Activated CD4-positive, alpha-beta T cell treated with anti-CD3 and anti-CD28 coated beads, Interleukin-2, Interleukin-4, amounts not matched to agents 100 ng/mL and 50 ng/mL, durations not matched to agents 16 hours and 8 hours (primary cell): ENCODE measurements around the gene PRSS50.
A peak's percentile ranks its signal among the peaks of the same experiment; 100 is the strongest.
"Not testable (repeated sequence)": the region's sequence is repeated elsewhere in the genome, so short reads cannot be mapped to it uniquely, and the experiment has no call there.

Source experiments
- DNase-seq: peaks from one replicate; pipeline ENCODE4 v3.0.0-alpha.2; 2020; ENCODE audit warnings: low spot score

PRSS50 gene

DNA sequence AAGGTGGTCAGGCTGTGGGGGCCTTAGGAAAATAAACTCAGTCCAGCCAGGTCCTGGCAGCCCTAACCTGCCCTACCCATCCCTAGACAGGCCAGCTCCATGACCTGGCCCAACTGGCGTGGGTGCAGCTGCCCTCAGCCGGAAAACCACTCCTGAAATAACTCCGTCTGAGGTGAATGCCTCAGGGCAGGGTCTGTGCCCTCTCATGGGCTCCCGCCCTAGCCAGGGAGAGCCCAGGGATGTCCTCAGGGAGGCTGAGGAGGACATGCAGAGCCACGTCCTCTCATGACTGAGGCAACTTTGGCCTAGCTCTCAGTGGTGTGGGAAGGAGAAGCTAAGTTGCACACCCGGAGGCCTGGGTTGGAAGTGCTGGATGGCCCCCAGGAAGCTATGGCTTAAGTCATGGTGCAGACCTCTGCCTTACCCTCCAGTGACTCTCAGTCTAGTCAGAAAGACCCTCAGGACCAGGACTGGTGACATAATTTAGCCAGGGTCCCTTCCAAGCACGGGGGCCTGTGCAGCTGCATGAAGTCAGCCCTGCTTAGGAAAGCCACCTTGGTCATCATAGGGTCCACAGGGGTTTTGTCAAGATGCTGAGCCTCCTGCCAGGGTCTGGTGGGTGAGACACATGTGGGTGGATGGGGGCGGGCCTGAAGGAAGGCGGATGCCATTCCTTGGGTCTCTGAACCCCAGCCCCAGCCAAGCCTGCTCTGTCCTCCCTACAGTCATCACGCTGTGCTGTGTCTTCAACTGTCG, 9.1 kb downstream of the PRSS50 start:
- DNase-seq, result no peak

DNA sequence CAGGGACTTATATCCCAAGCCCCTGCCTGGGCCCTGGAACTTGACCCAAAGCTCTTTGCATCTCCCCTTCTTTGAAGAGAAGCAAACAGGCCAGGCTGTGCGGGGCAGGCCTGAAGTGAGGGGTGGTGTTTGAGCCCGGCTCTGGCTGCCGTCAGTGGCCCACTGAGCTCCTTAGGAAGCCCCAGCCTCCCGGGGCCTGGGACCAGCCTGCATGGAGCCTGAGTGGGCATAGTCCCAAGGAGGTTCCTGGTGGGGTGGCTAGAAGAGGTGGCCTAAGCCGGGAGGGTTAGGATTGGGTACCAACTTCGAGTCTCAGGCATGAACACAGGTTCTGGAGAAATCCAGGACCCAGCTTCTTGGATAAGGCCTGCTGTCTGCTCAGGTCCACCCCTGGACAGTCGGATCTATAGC, 10.1 kb downstream of the PRSS50 start:
- DNase-seq, result no peak

DNA sequence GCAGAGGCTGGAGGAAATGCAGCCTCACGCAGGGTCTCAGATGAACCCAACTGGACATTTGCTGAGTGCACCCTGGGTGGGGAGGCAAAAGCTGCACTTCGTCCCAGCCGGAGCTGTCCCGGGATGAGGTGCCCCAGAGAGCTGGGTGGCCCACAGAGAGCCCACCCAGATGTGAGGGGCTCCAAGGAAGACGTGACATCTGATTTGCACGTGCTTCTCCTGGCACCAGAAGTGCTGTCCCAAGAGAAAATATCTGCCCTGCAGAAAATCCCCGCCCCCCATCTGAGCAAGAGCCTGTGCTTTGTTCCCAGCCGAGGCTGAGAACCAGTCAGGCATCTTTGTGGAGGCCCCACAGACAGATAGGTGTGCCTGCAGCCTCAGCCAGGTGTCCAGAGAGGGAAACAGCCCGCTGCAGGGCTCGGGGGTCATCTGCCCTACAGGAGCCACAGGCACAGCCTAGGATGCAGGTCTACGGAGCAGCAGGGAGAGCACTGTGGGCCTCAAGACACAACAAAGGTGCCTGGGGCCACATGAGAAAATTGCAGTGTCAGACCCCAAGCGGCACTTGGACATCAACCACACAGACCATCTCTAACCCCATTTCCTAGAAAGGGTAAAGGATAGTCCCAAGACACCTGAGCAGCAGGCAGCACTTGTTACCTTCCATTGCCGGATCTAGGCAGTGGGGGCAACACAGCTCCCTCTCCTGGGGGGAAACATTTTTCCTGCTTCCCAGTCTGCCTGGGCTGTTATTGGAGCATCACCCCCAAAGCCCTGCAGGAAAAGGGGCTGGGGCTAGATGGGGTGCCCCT, 10.7 kb downstream of the PRSS50 start:
- DNase-seq, result no peak

DNA sequence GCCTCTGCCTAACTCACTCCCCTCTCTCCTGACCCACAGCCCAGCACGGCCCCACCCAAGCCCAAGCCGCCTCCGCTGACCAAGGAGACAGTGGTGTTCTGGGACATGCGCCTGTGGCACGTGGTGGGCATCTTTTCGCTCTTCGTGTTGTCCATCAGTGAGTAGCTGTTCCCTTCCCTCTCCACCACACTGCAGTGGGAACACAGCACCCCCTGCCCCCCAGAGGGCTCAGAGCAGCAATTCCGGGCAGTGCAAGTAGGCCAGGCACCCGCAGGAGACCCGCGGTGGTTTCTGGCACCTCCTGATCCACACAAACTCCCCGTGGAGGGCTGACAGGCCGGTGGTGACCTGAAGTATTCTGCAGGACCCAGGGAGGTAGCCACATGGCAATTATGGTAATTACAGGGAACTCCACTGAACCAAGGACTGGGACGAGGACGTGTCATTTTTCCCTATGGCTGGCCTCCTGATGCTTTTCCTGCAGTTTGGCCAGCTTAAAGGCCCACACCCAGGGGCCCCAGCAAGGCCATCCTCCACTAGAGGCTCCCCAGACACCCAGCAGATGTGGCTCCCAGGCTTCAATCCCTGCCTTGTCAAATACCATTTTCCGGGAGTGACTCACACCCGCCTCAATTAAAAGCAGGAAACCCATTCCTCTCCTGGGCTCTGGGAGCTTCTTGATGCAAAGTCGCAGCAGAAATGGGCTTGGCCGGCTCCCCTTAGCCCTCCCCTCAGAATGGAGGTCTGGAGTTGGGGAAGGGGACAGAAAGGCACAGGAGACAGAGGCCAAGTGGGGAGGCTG, 11.7 kb downstream of the PRSS50 start:
- DNase-seq, result no peak

DNA sequence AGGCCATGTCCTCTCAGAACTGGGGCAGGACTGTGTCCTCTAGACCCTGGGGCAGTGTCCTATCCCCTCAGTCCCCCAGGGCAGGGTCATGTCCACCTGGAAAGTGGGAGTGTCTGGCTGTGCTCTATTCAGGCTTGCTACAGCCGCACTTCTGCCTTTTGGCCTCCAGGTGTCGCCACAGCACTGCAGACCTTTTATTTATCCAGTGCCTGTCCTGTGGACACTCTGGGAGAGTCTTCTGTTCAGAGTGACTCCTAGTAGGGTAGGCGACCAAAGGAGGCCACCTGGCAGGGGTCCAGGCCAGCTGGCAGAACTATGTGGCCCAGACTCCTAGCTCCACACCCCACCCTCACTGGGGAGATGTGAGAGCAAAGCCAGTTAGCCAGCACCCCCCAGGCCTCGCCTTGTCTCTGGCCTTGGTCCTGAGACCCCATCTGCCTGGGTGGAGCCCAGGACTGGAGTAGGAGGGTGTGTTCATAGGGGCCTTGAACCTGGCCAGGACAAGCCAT, 12.6 kb downstream of the PRSS50 start:
- peak; percentile 71 for DNase-seq

DNA sequence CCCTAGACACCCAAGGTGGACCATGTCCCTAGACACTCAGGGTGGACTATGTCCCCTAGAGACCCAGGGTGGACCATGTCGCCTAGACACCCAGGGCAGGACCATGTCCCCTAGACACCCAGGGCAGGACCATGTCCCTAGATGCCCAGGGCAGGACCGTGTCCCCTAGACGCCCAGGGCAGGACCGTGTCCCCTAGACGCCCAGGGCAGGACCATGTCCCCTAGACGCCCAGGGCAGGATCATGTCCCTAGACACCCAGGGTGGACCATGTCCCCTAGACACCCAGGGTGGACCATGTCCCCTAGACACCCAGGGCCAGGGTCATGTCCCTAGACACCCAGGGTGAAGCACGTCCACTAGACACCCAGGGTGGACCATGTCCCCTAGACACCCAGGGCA, 13.3 kb downstream of the PRSS50 start:
- DNase-seq, result not testable (repeated sequence)

DNA sequence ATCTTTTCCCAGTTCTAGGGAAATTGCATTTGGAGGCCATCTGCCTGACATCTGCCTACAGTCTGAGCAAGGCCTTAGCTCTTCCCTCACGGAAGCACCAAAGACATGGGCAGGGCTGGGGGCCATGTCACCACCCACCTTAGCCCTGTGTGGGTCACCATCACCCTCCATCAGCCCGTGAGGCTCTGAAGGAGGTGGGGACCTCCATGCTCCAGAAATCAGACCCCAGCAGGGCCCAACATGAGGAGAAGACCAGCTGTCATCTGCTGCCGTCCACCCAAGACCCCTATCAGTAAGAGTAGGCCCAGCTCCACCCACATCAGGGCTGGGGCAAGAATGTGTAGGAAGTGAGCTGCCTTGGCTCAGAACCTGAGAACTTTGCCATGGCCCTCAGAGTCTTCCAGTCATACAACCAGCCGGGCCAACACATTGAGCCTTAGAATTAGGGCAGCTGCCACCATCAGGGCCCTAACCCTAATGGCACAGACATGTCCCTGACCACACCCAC, 14.6 kb downstream of the PRSS50 start:
- DNase-seq, result no peak

DNA sequence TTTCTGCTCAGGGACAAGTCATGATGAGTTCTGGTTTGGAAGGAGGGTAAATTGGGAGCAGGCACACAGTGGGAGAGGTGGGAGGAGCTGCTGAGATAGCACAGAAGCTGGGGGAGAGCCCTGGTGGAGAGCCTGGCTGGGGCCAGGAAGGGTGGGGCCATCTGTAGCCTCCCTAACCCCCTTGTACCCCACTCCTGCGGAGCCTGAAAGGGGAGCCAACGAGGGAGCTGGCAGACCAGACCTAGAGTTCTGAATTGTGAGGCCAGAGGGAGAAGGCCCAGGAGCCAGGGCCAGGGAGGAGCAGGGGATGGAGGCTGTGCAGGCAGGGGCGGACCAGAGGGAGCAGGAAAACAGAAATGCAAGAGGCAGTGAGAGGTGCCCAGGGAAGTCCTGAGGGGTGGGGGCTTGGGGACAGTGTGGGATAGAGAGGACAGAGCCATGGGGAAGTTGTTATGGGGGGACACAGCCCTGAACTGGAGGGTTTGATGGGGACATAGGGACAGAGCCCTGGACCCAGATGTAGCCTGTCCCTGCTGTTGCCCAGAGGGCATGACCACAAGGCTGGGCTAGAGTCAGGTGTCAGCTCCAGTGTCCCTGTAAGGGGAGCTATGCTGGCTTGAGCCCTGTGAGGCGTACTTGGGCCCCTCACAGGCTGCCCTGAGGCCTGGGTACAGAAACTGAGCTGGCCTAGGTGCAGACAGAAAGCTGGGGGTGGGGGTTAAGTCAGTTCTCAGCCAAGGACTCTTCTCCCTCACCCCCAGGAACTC, 15.2 kb downstream of the PRSS50 start:
- no peak for DNase-seq

DNA sequence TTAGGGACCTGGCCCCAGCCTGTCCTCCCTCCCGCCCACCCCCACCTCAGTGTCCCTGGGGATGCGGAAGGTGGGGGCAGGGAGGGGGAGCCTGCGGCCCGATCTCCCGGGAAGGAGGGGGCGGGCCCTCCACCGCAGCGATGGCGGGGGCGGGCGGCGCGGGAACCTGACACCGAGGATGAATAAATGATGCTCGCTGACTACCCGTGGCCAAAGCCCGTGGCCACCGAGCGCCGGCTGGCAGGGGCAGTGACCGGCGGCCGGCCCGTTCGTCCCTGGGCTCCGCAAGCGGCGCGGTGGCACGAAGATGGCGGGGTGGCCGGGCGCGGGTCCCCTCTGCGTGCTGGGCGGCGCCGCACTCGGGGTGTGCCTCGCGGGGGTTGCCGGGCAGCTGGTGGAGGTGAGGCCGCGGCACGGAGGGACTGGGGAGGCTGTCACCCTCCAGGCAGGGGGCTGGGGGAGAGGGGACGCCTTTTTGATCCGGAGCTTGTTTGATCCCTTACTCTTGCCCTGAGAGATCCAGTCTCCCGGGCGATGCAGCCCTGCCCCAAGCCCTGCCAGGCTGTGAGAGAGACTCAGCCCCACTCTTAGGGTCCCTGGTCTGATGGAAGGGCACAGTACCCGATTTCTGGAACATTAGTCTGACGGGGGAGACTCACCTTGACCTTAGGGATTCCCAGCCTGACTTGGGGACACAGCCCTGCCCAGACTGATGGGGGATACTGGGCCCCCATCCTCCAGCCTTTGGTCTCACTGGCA, 16.3 kb downstream of the PRSS50 start, which contains the start of gene TMIE:
Gene TMIE (plus strand): TSS at position 212 of the 759 bp plus-strand sequence. CDS start 96 bp downstream, at position 308.
- no peak for DNase-seq

DNA sequence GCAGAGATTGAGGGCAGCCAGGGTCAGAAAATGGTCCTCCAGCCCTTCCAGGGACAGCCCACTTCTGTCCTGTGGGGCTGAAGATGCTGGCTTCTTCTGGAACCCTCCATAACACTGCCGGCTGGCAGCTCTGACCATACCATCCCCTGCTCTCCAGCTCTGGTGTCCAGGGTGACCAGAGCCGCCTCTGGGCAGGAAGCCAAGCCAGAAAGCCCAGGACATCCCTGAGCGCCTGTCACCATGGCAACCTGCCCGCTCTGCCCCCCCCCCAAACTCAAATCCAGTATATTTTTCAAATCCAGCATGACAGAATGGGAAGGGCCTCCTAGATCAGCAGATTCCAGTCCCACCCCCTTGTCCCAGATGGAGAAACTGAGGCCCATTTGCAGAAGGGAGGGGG, 16.9 kb downstream of the PRSS50 start:
- DNase-seq, result no peak

DNA sequence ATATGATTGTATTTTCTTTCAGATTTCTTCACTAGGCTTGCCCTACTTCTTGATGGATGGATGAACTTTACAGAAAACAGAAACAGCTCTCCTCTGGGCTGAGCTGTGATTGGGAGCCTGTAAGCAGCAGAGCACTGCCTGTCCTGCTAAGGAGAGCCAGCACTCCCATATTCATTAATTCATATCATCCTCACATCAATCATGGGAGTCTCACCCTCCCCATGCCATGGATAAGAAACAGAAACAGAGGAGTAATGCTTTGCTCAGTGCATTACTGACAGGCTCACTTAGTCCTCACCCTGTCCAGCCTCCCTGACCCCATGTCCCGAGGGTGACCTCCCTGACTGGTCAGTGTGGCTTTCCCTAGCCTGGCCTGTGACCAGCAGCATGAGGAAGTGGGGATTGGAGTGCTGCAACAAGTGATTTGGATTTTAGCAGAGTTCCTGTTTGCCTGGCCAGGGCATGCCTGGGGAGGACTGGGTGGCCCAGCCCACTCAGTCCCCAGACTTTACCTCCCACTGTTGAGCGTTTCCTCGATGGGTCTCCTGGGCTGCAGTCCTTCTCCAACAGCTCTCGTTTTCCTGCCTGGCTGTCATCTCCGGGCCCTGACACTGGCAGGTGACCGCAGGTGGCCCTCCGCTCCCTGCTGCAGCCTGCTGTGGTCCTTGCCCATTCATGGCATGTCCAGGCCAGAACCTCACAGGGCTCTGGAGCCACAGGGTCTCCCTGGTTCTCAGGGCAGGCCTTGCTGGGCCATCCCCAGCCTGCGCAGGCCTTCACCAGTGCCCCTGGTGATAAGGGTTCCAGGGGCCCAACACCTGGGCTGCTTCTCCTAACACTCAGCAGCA, 17.8 kb downstream of the PRSS50 start:
- DNase-seq, result no peak

DNA sequence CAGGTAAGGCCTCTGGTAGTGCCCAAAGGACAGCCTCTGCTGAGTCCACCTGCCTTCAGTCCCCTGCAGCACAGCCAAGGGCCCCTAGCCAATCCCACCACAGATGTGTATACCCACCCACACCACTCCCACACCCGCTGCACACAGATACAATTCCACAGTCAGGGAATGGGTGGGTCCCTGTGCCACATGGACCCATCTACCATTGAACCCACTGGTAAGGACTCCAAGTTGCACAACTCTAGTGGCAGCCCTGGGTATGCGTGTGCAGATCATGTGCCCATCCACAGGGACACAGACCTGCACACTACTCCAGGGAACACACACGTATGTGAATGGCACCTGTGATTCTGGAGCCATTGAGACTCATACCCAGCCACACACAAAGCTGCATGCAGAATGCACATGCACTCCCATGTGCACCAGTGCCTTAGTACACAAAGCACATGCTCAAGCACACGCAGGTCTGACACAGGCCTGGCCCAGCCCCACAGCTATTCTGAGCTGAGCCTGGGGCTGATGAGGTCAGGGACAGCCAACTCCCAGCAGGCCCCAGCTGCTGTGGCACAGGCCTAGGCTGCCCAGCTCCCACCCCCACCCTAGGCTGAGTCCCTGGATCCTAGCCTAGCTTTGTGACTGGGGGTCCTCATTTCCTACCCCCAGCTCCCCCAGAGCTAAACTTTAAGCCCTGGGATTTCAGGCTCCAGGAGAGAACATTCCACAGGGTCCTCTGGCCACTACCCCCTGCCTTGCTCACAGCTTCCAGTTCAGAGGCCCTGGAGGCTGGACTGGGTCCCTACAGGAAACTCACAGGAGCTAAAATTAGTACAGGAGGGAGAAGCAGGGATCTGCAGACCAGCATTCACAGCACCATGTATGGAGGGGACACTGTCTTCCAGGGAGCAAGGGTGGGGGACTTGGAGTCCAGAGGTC, 21.4 kb downstream of the PRSS50 start:
- no peak for DNase-seq

DNA sequence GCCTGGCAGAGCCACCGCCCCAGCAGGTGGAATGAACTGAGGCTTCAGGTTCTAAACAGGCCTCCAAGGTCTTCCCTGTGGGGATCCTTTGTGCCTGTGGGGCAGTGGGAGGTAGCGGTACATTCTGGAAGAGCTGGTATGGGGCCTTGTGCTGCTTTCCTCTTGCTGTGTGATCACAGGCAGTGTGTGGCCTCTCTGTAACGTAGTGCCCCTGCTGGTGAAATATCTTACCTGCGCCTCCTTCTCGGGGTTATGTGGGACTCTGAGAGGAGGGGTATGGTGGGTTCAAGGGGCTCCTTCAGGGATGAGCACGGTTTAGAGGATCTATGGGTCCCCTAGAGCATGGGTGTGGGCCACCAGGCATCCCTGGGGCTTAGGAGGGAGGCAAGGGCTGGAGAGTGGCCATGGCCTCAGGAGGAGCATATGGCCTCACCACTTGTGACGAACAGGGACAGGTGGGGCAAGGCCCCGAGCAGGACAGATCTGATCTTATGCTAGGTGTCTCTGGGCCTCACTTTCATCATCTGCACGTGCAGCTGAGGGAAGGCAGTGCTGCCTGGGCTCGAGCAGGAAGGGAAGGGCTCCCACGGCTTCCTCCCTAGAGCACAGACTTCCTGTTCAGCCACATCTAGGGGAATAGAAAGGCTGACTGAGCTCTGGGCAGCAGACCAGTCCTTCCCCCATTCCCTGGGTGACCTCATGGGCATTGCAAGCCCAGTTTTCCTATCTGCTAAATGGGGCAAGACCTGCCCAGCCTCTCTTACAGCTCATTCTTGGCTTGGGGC, 22.3 kb downstream of the PRSS50 start:
- DNase-seq, result peak; percentile 42

DNA sequence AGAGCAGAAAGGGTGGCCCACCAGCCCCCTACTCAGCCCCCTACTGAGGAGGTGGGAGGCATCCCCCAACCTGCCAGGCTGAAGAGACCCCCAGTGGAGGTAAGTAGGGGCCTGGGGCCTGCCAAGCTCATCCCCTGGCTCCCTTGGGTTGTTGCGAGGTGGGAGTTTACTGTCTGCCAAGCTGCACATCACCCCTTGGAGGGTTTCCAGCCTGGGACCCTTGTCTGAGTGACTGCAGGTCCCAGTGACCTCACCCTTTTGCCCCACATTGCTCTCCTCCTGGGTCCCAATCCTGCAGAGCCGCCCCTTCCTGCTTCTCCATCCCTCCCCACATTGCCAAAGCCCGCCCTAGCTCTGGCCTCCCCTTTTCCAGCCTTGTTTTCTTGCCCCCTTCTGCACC, 23.1 kb downstream of the PRSS50 start:
- no peak for DNase-seq

DNA sequence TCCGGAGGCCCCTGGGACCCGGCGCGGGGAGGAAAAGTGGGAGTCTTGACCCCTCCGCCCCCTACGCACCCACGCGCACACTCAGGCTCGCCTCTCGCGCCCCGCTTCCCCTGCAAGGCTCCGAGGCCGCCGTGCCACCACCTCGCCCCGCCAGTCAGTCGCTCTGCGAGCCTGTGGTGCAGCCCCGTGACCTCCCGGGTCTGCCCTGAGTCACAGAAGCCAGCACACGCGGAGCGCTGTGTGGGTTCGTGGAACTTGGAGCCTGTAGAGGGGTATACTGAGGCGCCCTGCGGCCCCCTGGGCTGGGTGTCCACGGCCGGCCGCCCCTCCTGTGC, 23.8 kb downstream of the PRSS50 start:
- no peak for DNase-seq

DNA sequence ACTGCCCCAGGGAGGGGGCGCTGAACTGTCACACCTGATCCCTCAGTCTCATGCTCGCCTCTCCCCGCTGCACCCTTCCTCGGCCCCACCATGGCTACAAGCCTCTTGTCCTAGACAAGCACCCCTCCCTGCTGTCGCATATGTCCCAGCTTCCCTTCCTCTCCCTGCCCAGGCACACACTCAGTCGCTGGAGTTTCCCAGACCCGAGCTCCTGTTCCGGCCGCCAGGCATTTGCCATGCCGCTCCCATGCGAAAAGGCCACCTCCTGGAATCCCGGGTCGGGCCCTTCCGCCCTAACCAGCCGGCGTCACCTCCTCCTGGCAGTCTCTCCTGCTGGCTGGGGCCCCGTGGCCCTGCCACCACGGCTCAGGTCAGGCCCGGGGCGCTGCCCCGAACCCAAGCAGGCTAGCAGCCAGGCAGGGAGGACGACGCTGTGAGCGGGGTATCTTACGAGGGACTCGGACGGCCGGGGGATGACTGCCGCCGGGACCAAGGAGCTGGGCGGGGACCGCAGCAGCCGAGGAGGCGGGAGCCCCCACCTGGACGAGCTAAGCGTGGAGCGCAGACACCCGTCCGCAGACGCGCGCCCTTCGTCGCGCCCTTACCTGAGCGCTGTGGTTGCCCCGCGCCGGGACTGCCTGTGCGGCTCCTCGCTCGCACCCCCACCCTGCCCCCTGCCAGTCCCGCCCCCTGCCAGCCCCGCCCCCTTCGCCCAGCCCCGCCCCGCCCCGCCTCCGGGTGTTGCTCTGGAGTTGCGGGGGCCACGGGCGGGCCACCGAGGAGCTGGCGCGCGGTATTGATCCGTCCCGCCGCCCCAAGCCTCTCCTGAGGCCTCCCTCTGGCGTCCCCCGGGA, 24.4 kb downstream of the PRSS50 start, which contains the start of gene ALS2CL:
Gene ALS2CL (minus strand): TSS at position 642 of the 854 bp plus-strand sequence. CDS start 4,239 bp downstream, outside the sequence.
- peak; percentile 15 for DNase-seq

DNA sequence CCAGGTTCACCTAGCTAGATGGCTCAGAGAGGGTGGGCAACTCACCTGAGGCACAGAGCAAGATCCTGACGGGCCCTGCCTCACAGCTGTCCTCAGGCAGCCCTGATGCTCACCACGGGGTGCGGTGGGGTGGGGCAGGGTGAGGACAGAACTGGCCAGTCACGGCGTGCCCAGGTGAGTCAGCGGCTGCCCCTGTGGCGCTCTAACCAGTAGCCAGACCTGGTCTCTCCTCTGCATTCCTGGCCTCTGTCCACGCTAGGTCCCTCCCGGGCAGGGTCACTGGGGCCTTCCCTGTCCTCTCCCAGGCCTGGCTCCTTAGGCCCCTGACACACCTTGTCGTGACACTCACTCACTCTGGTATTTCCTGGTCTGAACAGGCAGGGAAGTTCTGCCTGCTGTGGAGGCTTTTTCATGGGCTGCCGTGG, 25.1 kb downstream of the PRSS50 start:
- DNase-seq, result no peak
